Measurements from ENCODE around the gene HCLS1. TPM values are rescaled to one million over a fixed set of nuclear protein-coding genes. Genes with fewer than 3 reads are reported as not detected.

The HCLS1 gene
- total RNA-seq, 2 donors from 2014 or later, result 0.53 to 1.3 TPM

GRCh38 chr3:121705541-121705940 is 44.8 kb upstream of the HCLS1 start:
- H3K27me3 ChIP-seq (ENCODE audit: control insufficient read depth, insufficient read depth, low read length, poor library complexity, severe bottlenecking), result no peaks in the 10 kb centered on the region
- H3K4me1 ChIP-seq (ENCODE audit: control insufficient read depth, insufficient read depth, low read length), result no peaks in the 10 kb centered on the region
- peaks cover 45% of the 10 kb centered on the region for H3K36me3 Mint-ChIP-seq (ENCODE audit: low read depth)
- H3K27ac ChIP-seq (ENCODE audit: low read depth, low read length), result no peak overlapping the region
- H3K36me3 ChIP-seq (ENCODE audit: control insufficient read depth, insufficient read depth, low read length), result peaks cover 73% of the 10 kb centered on the region
- H3K9me3 Mint-ChIP-seq, result no peaks in the 10 kb centered on the region
- H3K4me3 ChIP-seq (ENCODE audit: low read length), result no peak overlapping the region
- no peak overlapping the region for H3K9ac ChIP-seq (ENCODE audit: extremely low read depth, low read length, poor library complexity, severe bottlenecking)
- no peak overlapping the region for H3K4me3 Mint-ChIP-seq
- 94 to 97% methylated on average over 4 to 5 of the region's 5 CpGs for WGBS, 2 experiments (ENCODE audit: insufficient coverage in 1 of 2, insufficient read length in 1 of 2)
- H3K4me1 Mint-ChIP-seq, result no peaks in the 10 kb centered on the region
- DNase-seq, result no peak
- H3K9me3 ChIP-seq (ENCODE audit: control insufficient read depth, low read length), result no peaks in the 10 kb centered on the region
- peak overlapping the region; percentile 10 for H3K27ac Mint-ChIP-seq
- no peaks in the 10 kb centered on the region for H3K27me3 Mint-ChIP-seq (ENCODE audit: insufficient read depth)
- no peak for TF ChIP-seq CTCF (conservative IDR thresholded peaks at IDR 0.05)

DNA sequence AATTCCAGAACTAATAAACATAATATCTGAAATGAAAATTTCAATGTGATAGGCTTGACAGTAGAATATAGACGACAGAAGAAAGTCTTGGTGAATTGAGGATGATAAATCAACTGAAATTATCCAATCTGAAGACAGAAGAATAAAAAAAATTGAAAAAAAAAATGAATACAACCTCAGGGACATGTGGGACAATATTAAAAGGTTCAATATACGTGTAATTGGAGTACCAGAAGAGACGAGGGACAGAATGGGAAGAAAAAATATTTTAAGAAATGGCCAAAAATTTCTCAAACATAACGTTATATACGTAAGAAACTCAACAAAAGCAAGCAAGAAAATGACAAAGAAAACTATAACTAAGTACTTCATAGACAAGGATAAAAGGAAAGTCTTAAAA is 43.3 kb upstream of the HCLS1 start:
- no peaks in the 10 kb centered on the region for H3K9me3 ChIP-seq (ENCODE audit: control insufficient read depth, low read length)
- DNase-seq, result no peak
- Mint-ChIP-seq H3K4me1 (no peaks in the 10 kb centered on the region), H3K9me3 (no peaks in the 10 kb centered on the region), H3K4me3 (no peak overlapping the region), H3K36me3 (ENCODE audit: low read depth) (peaks cover 42% of the 10 kb centered on the region), H3K27ac (no peak overlapping the region), H3K27me3 (ENCODE audit: insufficient read depth) (no peaks in the 10 kb centered on the region)
- no peaks in the 10 kb centered on the region for H3K27me3 ChIP-seq (ENCODE audit: control insufficient read depth, insufficient read depth, low read length, poor library complexity, severe bottlenecking)
- H3K27ac ChIP-seq (ENCODE audit: low read depth, low read length), result no peak overlapping the region
- H3K4me1 ChIP-seq (ENCODE audit: control insufficient read depth, insufficient read depth, low read length), result no peaks in the 10 kb centered on the region
- no peak for TF ChIP-seq CTCF (conservative IDR thresholded peaks at IDR 0.05)
- peaks cover 80% of the 10 kb centered on the region for H3K36me3 ChIP-seq (ENCODE audit: control insufficient read depth, insufficient read depth, low read length)
- 92 to 100% methylated on average over 2 to 4 of the region's 5 CpGs for WGBS, 2 experiments (ENCODE audit: insufficient coverage in 1 of 2, insufficient read length in 1 of 2)
- H3K9ac ChIP-seq (ENCODE audit: extremely low read depth, low read length, poor library complexity, severe bottlenecking), result no peak overlapping the region
- H3K4me3 ChIP-seq (ENCODE audit: low read length), result no peak overlapping the region

DNA sequence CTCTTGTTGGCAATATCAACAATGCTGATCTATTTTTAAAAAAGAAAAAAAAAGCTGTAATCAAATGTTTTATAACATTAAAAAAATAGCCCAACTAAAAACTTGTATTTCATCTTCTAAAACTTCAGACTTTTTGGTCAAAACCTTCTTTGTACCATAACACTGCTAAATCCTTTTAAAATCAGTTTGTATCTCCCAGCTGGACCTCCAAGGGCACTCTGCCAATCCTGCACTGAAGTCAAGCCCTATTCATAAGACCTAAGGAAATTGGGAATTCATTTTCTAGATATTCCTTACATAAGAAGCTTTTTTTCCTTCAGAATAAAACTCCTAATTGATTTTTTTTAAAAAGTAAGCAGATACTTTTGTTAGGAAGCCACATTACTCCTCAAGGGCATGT is 38.2 kb upstream of the HCLS1 start:
- no peaks in the 10 kb centered on the region for H3K27me3 Mint-ChIP-seq (ENCODE audit: insufficient read depth)
- no peaks in the 10 kb centered on the region for H3K9me3 Mint-ChIP-seq
- no peaks in the 10 kb centered on the region for H3K4me1 Mint-ChIP-seq
- no peak overlapping the region for H3K4me3 Mint-ChIP-seq
- H3K27ac Mint-ChIP-seq, result no peak overlapping the region
- Histone ChIP-seq H3K4me1 (ENCODE audit: control insufficient read depth, insufficient read depth, low read length) (no peaks in the 10 kb centered on the region), H3K27ac (ENCODE audit: low read depth, low read length) (no peak overlapping the region), H3K9ac (ENCODE audit: extremely low read depth, low read length, poor library complexity, severe bottlenecking) (no peak overlapping the region), H3K36me3 (ENCODE audit: control insufficient read depth, insufficient read depth, low read length) (peaks cover 94% of the 10 kb centered on the region), H3K4me3 (ENCODE audit: low read length) (no peak overlapping the region), H3K9me3 (ENCODE audit: control insufficient read depth, low read length) (no peaks in the 10 kb centered on the region), H3K27me3 (ENCODE audit: control insufficient read depth, insufficient read depth, low read length, poor library complexity, severe bottlenecking) (no peaks in the 10 kb centered on the region)
- no peak for DNase-seq
- no peak for TF ChIP-seq CTCF (conservative IDR thresholded peaks at IDR 0.05)
- peaks cover 6% of the 10 kb centered on the region for H3K36me3 Mint-ChIP-seq (ENCODE audit: low read depth)
